CD4-positive, alpha-beta memory T cell (primary cell): ENCODE results near the gene EIF3L. TPM values are rescaled to one million over a fixed set of nuclear protein-coding genes. Genes with fewer than 3 reads are reported as not detected.

Source experiments
- CTCF ChIA-PET: fragments of 350-600 bp; sonication (Branson Sonifier 250); formaldehyde crosslinking; loops from one replicate; lab custom pipeline; 2021; ENCODE audit warnings: inconsistent platforms; ENCODE audit not compliant: partially characterized antibody; lab: Charles Lee
- POLR2A ChIA-PET: fragments of 350-600 bp; sonication (Branson Sonifier 250); formaldehyde crosslinking; loops from one replicate; lab custom pipeline; 2021; ENCODE audit not compliant: partially characterized antibody; lab: Charles Lee
- DNase-seq, 5 donors: peaks; one replicate each; pipeline versions ENCODE4 v3.0.0 to v3.0.0-alpha.2; 2020 to 2022; ENCODE audit warnings: mixed read lengths in 1 of 5
- H3K27ac ChIP-seq: one replicate; pipeline ENCODE4 v1.7.0; 2013; ENCODE audit warnings: low read depth, low read length
- H3K27me3 ChIP-seq: 2 replicates; pipeline ENCODE4 v1.7.0; 2013; ENCODE audit warnings: mild to moderate bottlenecking, low read length, moderate library complexity; ENCODE audit not compliant: insufficient read depth
- H3K36me3 ChIP-seq: 2 replicates; pipeline ENCODE4 v1.7.0; 2013; ENCODE audit warnings: mild to moderate bottlenecking, low read length, moderate library complexity; ENCODE audit not compliant: insufficient read depth
- H3K4me1 ChIP-seq: 2 replicates; pipeline ENCODE4 v1.7.0; 2013; ENCODE audit warnings: mild to moderate bottlenecking, low read length, moderate library complexity; ENCODE audit not compliant: insufficient read depth
- H3K4me3 ChIP-seq, 2 donors: one replicate each; pipeline ENCODE4 v1.7.0; 2013; ENCODE audit warnings: low read length in 2 of 2, mild to moderate bottlenecking in 1 of 2
- H3K9me3 ChIP-seq, 2 donors: one replicate each; pipeline ENCODE4 v1.7.0; 2013; ENCODE audit warnings: low read length in 2 of 2, control low read depth in 1 of 2; ENCODE audit not compliant: control insufficient read depth in 1 of 2
- H3K27ac Mint-ChIP-seq, 7 donors: one replicate each; pipeline ENCODE4 v1.8.0; 2020 to 2021; ENCODE audit warnings: mixed read lengths in 7 of 7, mild to moderate bottlenecking in 6 of 7, inconsistent platforms in 3 of 7, moderate library complexity in 3 of 7
- H3K27me3 Mint-ChIP-seq, 2 donors: one replicate each; pipeline ENCODE4 v1.8.0; 2020 to 2021; ENCODE audit warnings: mixed read lengths in 2 of 2
- H3K36me3 Mint-ChIP-seq, 2 donors: one replicate each; pipeline ENCODE4 v1.8.0; 2020 to 2021; ENCODE audit warnings: mixed read lengths in 2 of 2, inconsistent platforms in 1 of 2, mild to moderate bottlenecking in 1 of 2
- H3K4me1 Mint-ChIP-seq, 4 donors: one replicate each; pipeline ENCODE4 v1.8.0; 2020 to 2021; ENCODE audit warnings: mixed read lengths in 4 of 4, mild to moderate bottlenecking in 1 of 4
- H3K4me3 Mint-ChIP-seq, 8 donors: one replicate each; pipeline ENCODE4 v1.8.0; 2020 to 2021; ENCODE audit warnings: mixed read lengths in 8 of 8, mild to moderate bottlenecking in 7 of 8, moderate library complexity in 6 of 8, inconsistent platforms in 3 of 8
- H3K9me3 Mint-ChIP-seq, 8 donors: one replicate each; pipeline ENCODE4 v1.8.0; 2020 to 2021; ENCODE audit warnings: mixed read lengths in 8 of 8, mild to moderate bottlenecking in 5 of 8, inconsistent platforms in 3 of 8, moderate library complexity in 1 of 8
- intact Hi-C: fragments of 100-400 bp; cut with micrococcal nuclease; formaldehyde crosslinking; loops from one replicate; pipeline ENCODE4 v1.15.1; 2023
- polyA plus RNA-seq, 2 donors: library from polyadenylated mRNA; unstranded; fragments of 300-500 nt; fragmentation: Illumina TruSeq; gene quantifications; one replicate each; pipeline ENCODE4 v1.2.3, GENCODE V29; 2021
- total RNA-seq, 2 experiments: library from RNA; stranded (reverse); gene quantifications; one replicate each; pipeline ENCODE4 v1.2.3, GENCODE V29; 2021

Gene EIF3L
- total and polyA plus RNA-seq, 4 experiments from 2014 or later, result 226 to 571 (median 457) TPM

DNA sequence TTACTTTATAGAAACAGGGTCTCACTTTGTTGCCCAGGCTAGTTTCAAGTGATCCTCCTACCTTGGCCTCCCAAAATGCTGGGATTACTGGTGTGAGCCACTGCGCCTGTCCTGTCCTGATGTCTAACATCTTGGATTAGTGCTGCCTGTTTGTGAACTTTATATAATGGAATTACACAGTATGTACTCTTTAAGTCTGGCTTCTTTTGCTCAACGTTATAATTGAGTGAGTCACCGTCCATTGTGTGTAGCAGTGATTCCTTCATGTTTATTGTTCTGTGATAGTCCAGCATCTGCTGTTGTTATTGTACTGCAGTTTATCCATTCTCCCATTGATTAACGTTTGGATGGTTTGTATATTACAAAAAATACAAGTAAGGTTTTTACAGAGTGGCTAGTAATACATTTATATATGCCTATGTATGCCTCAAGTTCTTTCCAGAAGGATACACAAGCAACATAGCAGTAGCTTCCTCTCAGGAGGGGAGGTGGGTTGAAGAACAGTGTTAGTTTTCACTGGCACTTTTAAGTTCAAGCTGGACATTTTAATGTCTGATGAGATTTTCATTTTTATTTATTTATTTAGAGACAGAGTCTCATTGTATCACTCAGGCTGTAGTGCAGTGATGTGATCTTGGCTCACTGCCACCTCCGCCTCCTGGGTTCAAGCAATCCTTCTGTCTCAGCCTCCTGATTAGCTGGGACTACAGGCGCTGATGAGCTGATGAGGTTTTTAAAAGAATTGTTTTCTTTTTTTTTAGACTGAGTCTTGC, 31.6 kb downstream of the EIF3L start:
- Histone ChIP-seq H3K9me3 (no peaks in the 10 kb centered on the region), H3K36me3 (peaks cover 42% of the 10 kb centered on the region), H3K4me3 (no peak overlapping the region), H3K4me1 (no peaks in the 10 kb centered on the region), H3K27ac (no peak overlapping the region), H3K27me3 (no peaks in the 10 kb centered on the region)
- Mint-ChIP-seq H3K9me3 (no peaks in the 10 kb centered on the region), H3K27me3 (no peaks in the 10 kb centered on the region), H3K27ac (peak overlapping the region in 2 of 7 donors; percentile 9 to 29), H3K4me1 (peaks cover 7 to 16% (median 8%) of the 10 kb centered on the region in 4 donors), H3K36me3 (peaks cover 33 to 56% of the 10 kb centered on the region in 2 donors), H3K4me3 (no peak overlapping the region)
- ChIA-PET CTCF (interaction anchor here (1.1 to 2.5 kb wide), 3 partner anchors 17 to 52 kb away, joined by 3 to 12 read pairs (median 11); no protein-coding TSS in a partner anchor), POLR2A (no interaction called here)
- intact Hi-C loops, result no loop called here
- DNase-seq, result no peak

DNA sequence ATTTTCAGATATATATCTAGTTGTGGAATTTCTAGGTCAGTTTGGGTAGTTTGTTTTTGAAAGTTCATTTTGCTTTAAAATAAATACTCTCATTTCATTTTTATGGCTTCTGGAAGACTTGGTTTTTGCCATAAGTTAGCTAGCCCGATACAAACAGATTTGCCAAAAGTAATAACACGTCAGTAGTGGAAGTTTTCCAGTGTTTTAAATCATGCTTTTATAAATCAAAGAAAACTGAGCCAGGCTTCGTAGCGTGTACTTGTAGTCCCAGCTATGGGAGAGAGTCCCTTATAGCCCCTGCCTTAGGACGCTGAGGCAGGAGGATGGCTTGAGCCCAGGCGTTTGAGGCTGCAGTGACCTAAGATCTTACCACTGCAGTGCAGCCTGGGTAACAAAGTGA, 35.2 kb downstream of the EIF3L start:
- H3K36me3 ChIP-seq, result peaks cover 43% of the 10 kb centered on the region
- intact Hi-C loops, result no loop called here
- H3K27ac ChIP-seq, result no peak overlapping the region
- Mint-ChIP-seq H3K36me3 (peaks cover 23 to 51% of the 10 kb centered on the region in 2 donors), H3K27me3 (no peaks in the 10 kb centered on the region), H3K9me3 (no peaks in the 10 kb centered on the region), H3K4me1 (peaks cover 5 to 12% (median 9%) of the 10 kb centered on the region in 4 donors), H3K27ac (peak overlapping the region in 3 of 7 donors; percentile 4 to 24 (median 12)), H3K4me3 (no peak overlapping the region)
- POLR2A ChIA-PET, result interaction anchor here (0.6 kb wide), 1 partner anchor 64 kb away, joined by 3 read pairs; no protein-coding TSS in a partner anchor
- H3K27me3 ChIP-seq, result no peaks in the 10 kb centered on the region
- H3K9me3 ChIP-seq, result no peaks in the 10 kb centered on the region
- CTCF ChIA-PET, result interaction anchor here (0.8 to 1.8 kb wide), 4 partner anchors 21 to 82 kb away, joined by 3 to 6 read pairs (median 3); no protein-coding TSS in a partner anchor
- H3K4me3 ChIP-seq, result no peak overlapping the region
- no peaks in the 10 kb centered on the region for H3K4me1 ChIP-seq
- no peak for DNase-seq

DNA sequence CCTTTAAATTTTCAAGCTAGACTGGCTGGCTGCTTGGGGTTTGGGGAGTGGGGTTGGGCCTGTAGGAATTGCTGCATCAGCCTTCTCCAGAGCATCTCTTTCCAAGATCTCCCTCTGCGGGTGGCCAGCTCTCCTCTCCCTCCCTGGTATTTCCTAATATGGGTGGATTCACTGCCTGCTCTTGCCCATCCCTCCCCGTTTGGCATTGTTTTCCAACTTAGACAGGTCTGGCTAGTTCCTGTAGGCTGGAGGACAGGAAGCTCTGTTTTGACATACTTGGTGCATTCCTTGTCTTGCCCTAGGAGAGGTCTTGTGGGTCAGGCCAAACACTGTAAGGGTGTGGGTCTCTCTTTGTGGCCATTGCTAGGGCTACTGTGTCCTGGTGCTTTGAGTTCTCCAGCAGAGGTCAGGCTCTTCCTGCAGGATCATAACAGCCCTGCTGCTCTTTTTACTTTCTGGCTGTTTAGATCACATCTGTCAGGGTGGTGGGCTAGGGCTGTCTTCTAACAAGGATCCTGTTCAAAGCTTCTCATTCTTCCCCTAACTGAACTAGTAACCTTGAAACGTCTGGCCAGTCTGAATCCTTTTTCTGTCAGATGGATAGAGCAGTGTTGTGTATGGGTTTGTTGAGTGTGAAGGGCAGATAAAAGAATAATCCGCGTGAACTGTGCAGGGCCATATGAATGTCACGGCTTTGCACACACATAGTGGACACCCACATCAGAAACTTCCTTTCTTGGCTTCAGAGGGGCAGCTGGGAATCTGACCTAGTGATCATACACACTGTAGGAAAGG, 38.6 kb downstream of the EIF3L start:
- POLR2A ChIA-PET, result interaction anchor here (1.4 to 1.6 kb wide), 2 partner anchors 9 to 17 kb away, joined by 3 to 4 read pairs; no protein-coding TSS in a partner anchor
- Mint-ChIP-seq H3K27me3 (no peaks in the 10 kb centered on the region), H3K4me1 (peaks cover 4 to 10% (median 9%) of the 10 kb centered on the region in 4 donors), H3K4me3 (no peak overlapping the region), H3K36me3 (peaks cover 24 to 53% of the 10 kb centered on the region in 2 donors), H3K27ac (peak overlapping the region in 3 of 7 donors; percentile 2 to 36 (median 27)), H3K9me3 (no peaks in the 10 kb centered on the region)
- DNase-seq, result no peak
- Histone ChIP-seq H3K4me3 (no peak overlapping the region), H3K4me1 (no peaks in the 10 kb centered on the region), H3K27ac (no peak overlapping the region), H3K36me3 (peaks cover 40% of the 10 kb centered on the region), H3K27me3 (no peaks in the 10 kb centered on the region), H3K9me3 (no peaks in the 10 kb centered on the region)
- intact Hi-C loops, result loop anchor here (1.0 kb wide), 1 partner anchor 47 kb away; no protein-coding TSS in a partner anchor
- CTCF ChIA-PET, result interaction anchor here (0.9 to 2.6 kb wide), 7 partner anchors 9 to 78 kb away, joined by 3 to 12 read pairs (median 5); no protein-coding TSS in a partner anchor

DNA sequence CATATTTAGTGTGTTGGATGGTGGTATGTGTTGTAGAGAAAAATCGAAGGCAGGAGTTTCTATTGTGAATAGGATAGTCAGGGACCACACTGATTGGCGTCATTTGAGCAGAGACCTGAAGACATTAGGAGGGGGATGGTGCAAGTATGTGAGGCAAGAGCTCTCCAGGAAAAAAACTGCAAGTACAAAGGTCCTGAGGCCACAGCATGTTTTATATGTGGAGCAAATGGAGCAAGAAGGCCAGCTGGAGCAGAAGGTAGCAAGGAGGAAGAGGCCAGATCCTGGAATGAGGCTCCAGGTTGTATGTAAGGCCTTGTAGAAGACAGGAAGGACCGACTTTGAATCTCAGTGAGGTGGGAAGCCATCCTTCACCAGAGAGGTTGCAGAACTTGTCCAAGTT, 42.7 kb downstream of the EIF3L start:
- intact Hi-C loops, result no loop called here
- peak overlapping the region in 2 of 7 donors; percentile 12 to 44 for H3K27ac Mint-ChIP-seq
- H3K27me3 Mint-ChIP-seq, result no peaks in the 10 kb centered on the region
- no peak overlapping the region for H3K27ac ChIP-seq
- H3K9me3 ChIP-seq, result no peaks in the 10 kb centered on the region
- POLR2A ChIA-PET, result interaction anchor here (0.9 to 1.1 kb wide), 2 partner anchors 10 to 14 kb away, joined by 3 to 6 read pairs; partner anchors contain the start of gene MICALL1
- peaks cover 32% of the 10 kb centered on the region for H3K36me3 ChIP-seq
- peaks cover 18 to 37% of the 10 kb centered on the region in 2 donors for H3K36me3 Mint-ChIP-seq
- H3K4me3 Mint-ChIP-seq, result no peak overlapping the region
- H3K4me1 ChIP-seq, result peaks cover 10% of the 10 kb centered on the region
- DNase-seq, result no peak
- H3K9me3 Mint-ChIP-seq, result no peaks in the 10 kb centered on the region
- no peaks in the 10 kb centered on the region for H3K27me3 ChIP-seq
- peaks cover 13 to 31% (median 21%) of the 10 kb centered on the region in 4 donors for H3K4me1 Mint-ChIP-seq
- CTCF ChIA-PET, result no interaction called here
- H3K4me3 ChIP-seq, result no peak overlapping the region

DNA sequence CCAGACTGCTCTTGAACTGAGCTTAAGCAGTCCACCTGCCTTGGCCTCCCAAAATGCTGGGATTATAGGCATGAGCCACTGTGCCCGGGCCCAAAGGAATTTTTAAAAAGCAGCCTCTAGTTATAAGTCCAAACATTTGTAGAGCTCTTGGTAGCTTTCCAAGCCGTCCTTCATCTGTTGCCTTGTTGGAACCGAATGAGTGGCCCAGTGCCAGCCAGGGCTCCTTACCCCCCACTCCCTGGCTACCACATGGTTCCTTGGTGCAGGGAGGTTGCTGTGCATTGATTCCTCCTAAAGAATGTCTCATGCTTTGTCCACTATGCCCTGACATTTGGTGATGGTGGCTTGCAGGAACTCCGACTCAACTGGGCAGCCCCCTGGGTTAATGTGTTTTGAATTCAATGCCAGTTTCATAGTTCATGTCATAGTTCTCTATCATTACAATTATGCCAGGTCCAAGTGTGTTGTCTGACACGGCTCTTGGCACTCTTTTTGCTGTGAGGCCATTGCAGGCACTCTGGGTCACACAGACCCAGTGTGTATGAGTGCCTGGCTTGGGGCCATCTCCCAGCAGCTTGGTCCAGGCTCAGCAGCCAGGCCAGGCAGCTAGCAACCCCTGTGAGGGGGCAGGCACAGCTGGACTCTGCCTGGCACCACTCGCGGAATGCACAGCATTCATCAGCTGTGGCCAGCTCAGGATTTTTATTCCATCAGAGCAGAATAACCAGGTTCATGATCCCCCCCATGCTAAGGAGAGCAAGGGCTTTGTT, 43.5 kb downstream of the EIF3L start:
- no peaks in the 10 kb centered on the region for H3K9me3 Mint-ChIP-seq
- no peak for DNase-seq
- intact Hi-C loops, result no loop called here
- CTCF ChIA-PET, result interaction anchor here (2.0 kb wide), 1 partner anchor 29 kb away, joined by 8 read pairs; no protein-coding TSS in a partner anchor
- peaks cover 25% of the 10 kb centered on the region for H3K36me3 ChIP-seq
- no peak overlapping the region for H3K27ac ChIP-seq
- H3K4me1 ChIP-seq, result peaks cover 14% of the 10 kb centered on the region
- no peak overlapping the region for H3K4me3 ChIP-seq
- no peak overlapping the region for H3K4me3 Mint-ChIP-seq
- H3K27me3 ChIP-seq, result no peaks in the 10 kb centered on the region
- peak overlapping the region in 4 of 7 donors; percentile 14 to 32 (median 26) for H3K27ac Mint-ChIP-seq
- H3K36me3 Mint-ChIP-seq, result peaks cover 15 to 32% of the 10 kb centered on the region in 2 donors
- POLR2A ChIA-PET, result interaction anchor here (0.9 to 1.1 kb wide), 3 partner anchors 11 to 13 kb away, joined by 3 to 6 read pairs (median 4); partner anchors contain the start of gene MICALL1
- H3K27me3 Mint-ChIP-seq, result no peaks in the 10 kb centered on the region
- H3K9me3 ChIP-seq, result no peaks in the 10 kb centered on the region
- peaks cover 13 to 35% (median 24%) of the 10 kb centered on the region in 4 donors for H3K4me1 Mint-ChIP-seq

- POLR2A ChIA-PET, result interaction anchor here (1.1 kb wide), 1 partner anchor 12 kb away, joined by 4 read pairs; the partner anchor contains the start of gene MICALL1
- Mint-ChIP-seq H3K36me3 (peaks cover 7 to 24% of the 10 kb centered on the region in 2 donors), H3K4me1 (peaks cover 16 to 35% (median 27%) of the 10 kb centered on the region in 4 donors), H3K27ac (peak overlapping the region in 5 of 7 donors; percentile 13 to 86 (median 67)), H3K9me3 (no peaks in the 10 kb centered on the region), H3K27me3 (no peaks in the 10 kb centered on the region), H3K4me3 (peak overlapping the region in 1 of 8 donors; percentile 10)
- peaks cover 14% of the 10 kb centered on the region for H3K4me1 ChIP-seq
- intact Hi-C loops, result no loop called here
- H3K9me3 ChIP-seq, result no peaks in the 10 kb centered on the region
- H3K4me3 ChIP-seq, result no peak overlapping the region
- no peaks in the 10 kb centered on the region for H3K27me3 ChIP-seq
- H3K27ac ChIP-seq, result no peak overlapping the region
- no peak for DNase-seq
- H3K36me3 ChIP-seq, result peaks cover 17% of the 10 kb centered on the region
- CTCF ChIA-PET, result interaction anchor here (2.0 kb wide), 1 partner anchor 30 kb away, joined by 8 read pairs; no protein-coding TSS in a partner anchor
Measured at GRCh38 chr22:37893583-37893983, 44.4 kb downstream of the EIF3L start.
